ENCODE data around the gene TEPSIN.

DNA sequence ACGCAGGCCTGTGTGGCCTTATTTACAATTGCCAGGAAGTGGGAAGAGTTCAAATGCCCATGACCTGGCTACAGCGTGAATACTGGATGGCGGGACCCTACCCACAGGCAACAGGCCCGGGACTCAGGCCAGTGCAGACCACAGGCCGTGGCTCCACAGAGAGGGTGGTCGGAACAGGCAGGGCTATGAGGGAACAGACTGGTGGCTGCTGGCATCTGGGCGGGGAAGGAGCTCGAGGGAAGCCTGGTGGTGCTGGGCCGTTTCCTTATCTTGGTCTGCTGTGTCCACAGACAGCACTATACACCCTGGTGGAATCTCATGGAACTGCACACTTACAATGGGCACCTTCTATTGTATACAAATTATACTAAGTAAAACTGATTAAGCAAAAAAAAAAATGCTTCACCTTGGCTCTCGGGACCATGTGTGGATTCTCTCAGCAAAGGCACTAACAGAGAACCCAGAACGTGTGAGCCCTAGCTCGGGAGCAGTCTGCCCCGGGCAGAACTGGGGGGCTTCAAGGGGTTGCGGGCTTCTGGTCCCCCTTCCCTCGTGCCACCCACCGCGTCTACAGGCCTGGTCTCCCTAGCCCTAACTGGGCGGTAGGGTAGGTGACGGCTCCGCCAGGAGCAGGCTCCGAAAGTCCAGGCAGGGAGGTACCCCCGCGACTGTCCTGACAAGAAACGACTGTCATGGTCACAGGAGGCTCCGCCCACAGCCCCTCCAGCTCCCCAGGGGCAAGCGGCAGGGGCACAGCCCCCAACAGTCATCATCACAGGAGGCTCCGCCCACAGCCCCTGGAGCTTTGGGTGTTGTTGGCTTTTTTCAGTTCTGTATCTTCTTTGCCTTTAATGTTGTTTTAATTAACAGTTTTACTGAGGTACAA lies 37.9 kb downstream of the TEPSIN start:
- TF ChIP-seq CTCF (IDR thresholded peaks at IDR 0.05) (peak; percentile 51 to 69 (median 56)), POLR2A (IDR thresholded peaks at IDR 0.05) (no peak)

All from heart left ventricle (tissue), 13 donors.